Tibial nerve (tissue), 4 donors: ENCODE results near the gene TMEM269.

Source experiments
- EP300 ChIP-seq, 2 donors: sonication (generic); formaldehyde crosslinking; IDR thresholded peaks; one replicate each; pipeline ENCODE4 v1.6.1; 2017; ENCODE audit warnings: antibody characterized with exemption in 2 of 2, mild to moderate bottlenecking in 1 of 2
- POLR2A ChIP-seq, 2 donors: fragments of 450-650 bp; IDR thresholded peaks; one replicate each; pipeline ENCODE4 v1.6.1; 2017; ENCODE audit warnings: antibody characterized with exemption in 2 of 2, mild to moderate bottlenecking in 2 of 2, moderate library complexity in 2 of 2
- TF ChIP-seq, protein P1 (sequence below), 5 experiments: fragments of 200-600 bp in 3 of 5; fragments of 450-650 bp in 2 of 5; sonication (generic) in 3 of 5; IDR thresholded peaks; one replicate each; pipeline ENCODE4 v1.5.1; 2016 to 2019; ENCODE audit warnings: antibody characterized with exemption in 5 of 5, mild to moderate bottlenecking in 3 of 5, moderate library complexity in 2 of 5

DNA sequence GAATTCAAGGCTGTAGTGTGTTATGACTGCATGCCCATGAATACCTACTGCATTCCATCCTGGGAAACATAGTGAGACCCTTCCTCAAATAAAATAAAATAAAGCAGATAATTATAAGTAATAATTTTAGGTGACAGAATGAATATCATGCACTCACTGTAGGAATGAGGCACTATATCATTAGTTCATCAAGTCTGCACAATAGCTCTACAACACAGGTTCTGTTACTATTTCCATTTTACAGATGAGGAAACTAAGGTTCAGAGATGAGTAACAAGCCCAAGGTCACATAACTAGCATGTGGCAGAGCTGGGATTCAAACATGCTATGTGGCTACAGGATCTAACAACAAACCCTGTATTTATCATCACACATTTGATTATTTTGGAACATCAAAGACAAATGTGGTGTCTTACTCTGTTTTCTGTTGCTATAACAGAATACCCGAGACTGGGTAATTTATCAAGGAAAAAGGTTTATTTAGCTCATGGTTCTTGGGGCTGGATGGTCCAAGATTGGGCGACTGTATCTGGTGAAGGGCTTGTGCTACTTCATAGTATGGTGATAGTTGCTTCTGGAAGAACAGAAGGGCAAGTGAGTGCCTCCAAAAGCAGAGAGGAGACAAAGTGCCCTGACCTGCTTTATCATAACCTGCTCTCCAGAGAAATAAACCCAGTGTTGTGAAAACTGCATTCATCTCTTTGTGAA lies 56.8 kb downstream of the TMEM269 start:
- TF ChIP-seq, protein P1, sequence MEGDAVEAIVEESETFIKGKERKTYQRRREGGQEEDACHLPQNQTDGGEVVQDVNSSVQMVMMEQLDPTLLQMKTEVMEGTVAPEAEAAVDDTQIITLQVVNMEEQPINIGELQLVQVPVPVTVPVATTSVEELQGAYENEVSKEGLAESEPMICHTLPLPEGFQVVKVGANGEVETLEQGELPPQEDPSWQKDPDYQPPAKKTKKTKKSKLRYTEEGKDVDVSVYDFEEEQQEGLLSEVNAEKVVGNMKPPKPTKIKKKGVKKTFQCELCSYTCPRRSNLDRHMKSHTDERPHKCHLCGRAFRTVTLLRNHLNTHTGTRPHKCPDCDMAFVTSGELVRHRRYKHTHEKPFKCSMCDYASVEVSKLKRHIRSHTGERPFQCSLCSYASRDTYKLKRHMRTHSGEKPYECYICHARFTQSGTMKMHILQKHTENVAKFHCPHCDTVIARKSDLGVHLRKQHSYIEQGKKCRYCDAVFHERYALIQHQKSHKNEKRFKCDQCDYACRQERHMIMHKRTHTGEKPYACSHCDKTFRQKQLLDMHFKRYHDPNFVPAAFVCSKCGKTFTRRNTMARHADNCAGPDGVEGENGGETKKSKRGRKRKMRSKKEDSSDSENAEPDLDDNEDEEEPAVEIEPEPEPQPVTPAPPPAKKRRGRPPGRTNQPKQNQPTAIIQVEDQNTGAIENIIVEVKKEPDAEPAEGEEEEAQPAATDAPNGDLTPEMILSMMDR (IDR thresholded peaks at IDR 0.05) = no peak
- TF ChIP-seq POLR2A (IDR thresholded peaks at IDR 0.05) = no peak
- TF ChIP-seq EP300 (IDR thresholded peaks at IDR 0.05) = no peak
